Measurements from ENCODE around the gene PGLYRP2.
"Not testable (repeated sequence)": the region's sequence is repeated elsewhere in the genome, so short reads cannot be mapped to it uniquely, and the experiment has no call there.

PGLYRP2 gene

GRCh38 chr19:15487038-15487437 lies 7.7 kb upstream of the PGLYRP2 start:
- DNase-seq (ENCODE audit: low read depth in 2 of 2) = no peak

GRCh38 chr19:15485768-15486167 lies 6.5 kb upstream of the PGLYRP2 start:
- DNase-seq (ENCODE audit: low read depth in 2 of 2) = not testable (repeated sequence)

GRCh38 chr19:15480996-15481395 lies 1.7 kb upstream of the PGLYRP2 start:
- not testable (repeated sequence) for DNase-seq (ENCODE audit: low read depth in 2 of 2)

GRCh38 chr19:15476325-15476724 lies 3.0 kb downstream of the PGLYRP2 start:
- DNase-seq (ENCODE audit: low read depth in 2 of 2) = no peak

GRCh38 chr19:15475611-15476010 lies 3.7 kb downstream of the PGLYRP2 start:
- no peak for DNase-seq (ENCODE audit: low read depth in 2 of 2)

GRCh38 chr19:15475169-15475568 lies 4.1 kb downstream of the PGLYRP2 start:
- no peak for DNase-seq (ENCODE audit: low read depth in 2 of 2)

GRCh38 chr19:15473821-15474220 lies 5.5 kb downstream of the PGLYRP2 start:
- not testable (repeated sequence) for DNase-seq (ENCODE audit: low read depth in 2 of 2)

- no peak for DNase-seq (ENCODE audit: low read depth in 2 of 2)
These were observed 7.6 kb downstream of the PGLYRP2 start for GRCh38 chr19:15471639-15472101.

- DNase-seq (ENCODE audit: low read depth in 2 of 2) = no peak
These were observed 9.6 kb downstream of the PGLYRP2 start for GRCh38 chr19:15469513-15470297.

GRCh38 chr19:15468675-15469512 lies 10.4 kb downstream of the PGLYRP2 start:
- DNase-seq (ENCODE audit: low read depth in 2 of 2) = no peak

- DNase-seq (ENCODE audit: low read depth in 2 of 2) = no peak
These were observed 11.5 kb downstream of the PGLYRP2 start for GRCh38 chr19:15467734-15468214.

GRCh38 chr19:15466851-15467733 lies 12.2 kb downstream of the PGLYRP2 start:
- DNase-seq (ENCODE audit: low read depth in 2 of 2) = peak in 1 of 2 donors; percentile 53

- peak; percentile 43 to 44 for DNase-seq (ENCODE audit: low read depth in 2 of 2)
These were observed 14.6 kb downstream of the PGLYRP2 start, which contains the start of gene RASAL3 for GRCh38 chr19:15464394-15465385. TSS of gene RASAL3 (minus strand) at chr19:15464544. CDS start at chr19:15464358, 186 bp downstream.

GRCh38 chr19:15463861-15464371 lies 15.4 kb downstream of the PGLYRP2 start:
- DNase-seq (ENCODE audit: low read depth in 2 of 2) = peak; percentile 52 to 61

- no peak for DNase-seq (ENCODE audit: low read depth in 2 of 2)
These were observed 17.6 kb downstream of the PGLYRP2 start for GRCh38 chr19:15461694-15462093.

GRCh38 chr19:15457701-15458484 lies 21.4 kb downstream of the PGLYRP2 start:
- DNase-seq (ENCODE audit: low read depth in 2 of 2) = no peak

GRCh38 chr19:15456871-15457700 lies 22.2 kb downstream of the PGLYRP2 start:
- no peak for DNase-seq (ENCODE audit: low read depth in 2 of 2)

GRCh38 chr19:15456441-15456840 lies 22.9 kb downstream of the PGLYRP2 start:
- DNase-seq (ENCODE audit: low read depth in 2 of 2) = no peak
